NT2/D1 (cell line): ENCODE data around the gene MUC2.

Experiments
- DNase-seq: peaks from one replicate; pipeline ENCODE4 v3.0.0-alpha.2; 2011; ENCODE audit warnings: low read depth, low spot score
- H3K27me3 ChIP-seq: 2 replicates; pipeline ENCODE4 v1.6.0; 2011; ENCODE audit warnings: mild to moderate bottlenecking; ENCODE audit not compliant: insufficient read length, insufficient read depth
- H3K36me3 ChIP-seq: 2 replicates; pipeline ENCODE4 v1.6.1; 2011; ENCODE audit warnings: mild to moderate bottlenecking, low read length, mixed read lengths; ENCODE audit not compliant: insufficient read depth, insufficient read length
- H3K4me1 ChIP-seq: 2 replicates; pipeline ENCODE4 v1.5.1; 2011; ENCODE audit not compliant: insufficient read depth, insufficient read length
- H3K4me3 ChIP-seq: 2 replicates; pipeline ENCODE4 v1.5.1; 2011; ENCODE audit warnings: low read depth; ENCODE audit not compliant: insufficient read length
- H3K9ac ChIP-seq: 2 replicates; pipeline ENCODE4 v1.6.0; 2011; ENCODE audit warnings: low read depth; ENCODE audit not compliant: insufficient read length
- H3K9me3 ChIP-seq: 2 replicates; pipeline ENCODE4 v1.5.1; 2011; ENCODE audit warnings: mild to moderate bottlenecking, low read length; ENCODE audit not compliant: insufficient read depth
- SUZ12 ChIP-seq: IDR thresholded peaks from 2 replicates; pipeline ENCODE4 v1.6.1; 2011; ENCODE audit not compliant: insufficient read length, insufficient read depth; ENCODE audit errors: extremely low read depth
- YY1 ChIP-seq: IDR thresholded peaks from 2 replicates; pipeline ENCODE4 v1.6.1; 2011; ENCODE audit not compliant: insufficient read length, insufficient read depth
- ZNF274 ChIP-seq: IDR thresholded peaks from 2 replicates; pipeline ENCODE4 v1.6.1; 2011; ENCODE audit warnings: mild to moderate bottlenecking, low read depth, low read length

MUC2 gene

GRCh38 chr11:1054143-1055108, 20.2 kb upstream of the MUC2 start:
- H3K9ac ChIP-seq = no peak overlapping the region
- no peak for DNase-seq
- peaks cover 33% of the 10 kb centered on the region for H3K4me1 ChIP-seq
- H3K36me3 ChIP-seq = no peaks in the 10 kb centered on the region
- no peak for TF ChIP-seq YY1
- no peak for TF ChIP-seq ZNF274
- TF ChIP-seq SUZ12 = no peak
- H3K27me3 ChIP-seq = no peaks in the 10 kb centered on the region
- no peak overlapping the region for H3K4me3 ChIP-seq
- H3K9me3 ChIP-seq = no peaks in the 10 kb centered on the region

- no peaks in the 10 kb centered on the region for H3K36me3 ChIP-seq
- peaks cover 33% of the 10 kb centered on the region for H3K4me1 ChIP-seq
- no peaks in the 10 kb centered on the region for H3K27me3 ChIP-seq
- no peak overlapping the region for H3K4me3 ChIP-seq
- no peaks in the 10 kb centered on the region for H3K9me3 ChIP-seq
- TF ChIP-seq ZNF274 = no peak
- TF ChIP-seq YY1 = no peak
- TF ChIP-seq SUZ12 = no peak
- no peak for DNase-seq
- no peak overlapping the region for H3K9ac ChIP-seq
These were observed 19.5 kb upstream of the MUC2 start for GRCh38 chr11:1055109-1055703.

GRCh38 chr11:1055990-1056771, 18.5 kb upstream of the MUC2 start:
- H3K9ac ChIP-seq = no peak overlapping the region
- no peak for TF ChIP-seq ZNF274
- TF ChIP-seq SUZ12 = no peak
- TF ChIP-seq YY1 = no peak
- no peak overlapping the region for H3K4me3 ChIP-seq
- no peak for DNase-seq
- H3K9me3 ChIP-seq = no peaks in the 10 kb centered on the region
- no peaks in the 10 kb centered on the region for H3K27me3 ChIP-seq
- no peaks in the 10 kb centered on the region for H3K36me3 ChIP-seq
- peaks cover 35% of the 10 kb centered on the region for H3K4me1 ChIP-seq

- Histone ChIP-seq H3K9ac (no peak overlapping the region), H3K36me3 (no peaks in the 10 kb centered on the region), H3K4me3 (no peak overlapping the region), H3K9me3 (peaks cover 15% of the 10 kb centered on the region; the same call in 1 of the 2 replicates), H3K27me3 (peaks cover 7% of the 10 kb centered on the region), H3K4me1 (peaks cover 30% of the 10 kb centered on the region)
- TF ChIP-seq ZNF274 (no peak), SUZ12 (no peak), YY1 (no peak)
- DNase-seq = no peak
These were observed 16.9 kb upstream of the MUC2 start for GRCh38 chr11:1057806-1058205.

- H3K9me3 ChIP-seq = peaks cover 19% of the 10 kb centered on the region; the same call in 1 of the 2 replicates
- no peak overlapping the region for H3K4me3 ChIP-seq
- H3K36me3 ChIP-seq = no peaks in the 10 kb centered on the region
- H3K4me1 ChIP-seq = peaks cover 16% of the 10 kb centered on the region
- TF ChIP-seq YY1 (no peak), ZNF274 (no peak), SUZ12 (no peak)
- DNase-seq = no peak
- peaks cover 7% of the 10 kb centered on the region for H3K27me3 ChIP-seq
- no peak overlapping the region for H3K9ac ChIP-seq
These were observed 14.9 kb upstream of the MUC2 start for GRCh38 chr11:1059759-1060158.

- no peak for TF ChIP-seq ZNF274
- no peak overlapping the region for H3K4me3 ChIP-seq
- no peaks in the 10 kb centered on the region for H3K36me3 ChIP-seq
- H3K9me3 ChIP-seq = peaks cover 19% of the 10 kb centered on the region; the same call in 1 of the 2 replicates
- DNase-seq = no peak
- H3K9ac ChIP-seq = no peak overlapping the region
- peaks cover 15% of the 10 kb centered on the region for H3K4me1 ChIP-seq
- H3K27me3 ChIP-seq = peaks cover 7% of the 10 kb centered on the region
These were observed 14.3 kb upstream of the MUC2 start for GRCh38 chr11:1060410-1060809.

- H3K9me3 ChIP-seq = peaks cover 19% of the 10 kb centered on the region; the same call in 1 of the 2 replicates
- H3K4me1 ChIP-seq = peaks cover 15% of the 10 kb centered on the region
- no peak overlapping the region for H3K4me3 ChIP-seq
- TF ChIP-seq ZNF274 = no peak
- no peak for TF ChIP-seq YY1
- H3K9ac ChIP-seq = no peak overlapping the region
- peaks cover 7% of the 10 kb centered on the region for H3K27me3 ChIP-seq
- no peak for DNase-seq
- no peaks in the 10 kb centered on the region for H3K36me3 ChIP-seq
These were observed 13.6 kb upstream of the MUC2 start for GRCh38 chr11:1060852-1061616.
